HCT116 (cell line): Measurements from ENCODE around the gene ZC3H8. TPM values are rescaled to one million over a fixed set of nuclear protein-coding genes. Genes with fewer than 3 reads are reported as not detected.
A peak's percentile ranks its signal among the peaks of the same experiment; 100 is the strongest.

ENCODE experiments used
- ATAC-seq: fragments of 200-7000 bp; cut with Tn5 transposase; 2 replicates; pipeline ENCODE4 v1.9.1; 2020; ENCODE audit warnings: mild to moderate bottlenecking, moderate library complexity
- BruUV-seq: library from RNA; stranded (reverse); fragments of 400-500 nt; replicated peaks from 2 replicates; lab custom pipeline; 2021; lab: Mats Ljungman, UMichigan
- CTCF ChIA-PET: fragments of 300-600 bp; sonication (Branson Sonifier 250); formaldehyde crosslinking; loops from one replicate; lab custom pipeline; 2021; ENCODE audit warnings: antibody characterized with exemption; lab: Charles Lee
- POLR2A ChIA-PET: fragments of 300-600, 350-600 bp; sonication (Branson Sonifier 250); formaldehyde crosslinking; loops from one replicate; lab custom pipeline; 2021; ENCODE audit warnings: antibody characterized with exemption; lab: Charles Lee
- RAD21 ChIA-PET, 2 experiments: fragments of 300-600 bp; sonication (Branson Sonifier 250); formaldehyde crosslinking; loops; one replicate each; lab custom pipeline; 2023; ENCODE audit warnings: low total read pairs in 2 of 2; ENCODE audit not compliant: uncharacterized antibody in 2 of 2, unreplicated experiment in 2 of 2, low non-redundant PET in 1 of 2; lab: Charles Lee
- DNase-seq: peaks from one replicate; pipeline ENCODE4 v3.0.0-alpha.2; 2010; ENCODE audit warnings: low read depth, low spot score
- H2AFZ ChIP-seq: fragments of 200-600 bp; shearing (Covaris generic), sonication (generic); 2 replicates; pipeline ENCODE4 v1.6.1; 2017; ENCODE audit warnings: low read depth, mixed run types, mixed read lengths, antibody characterized with exemption, low read length; ENCODE audit not compliant: poor library complexity, severe bottlenecking
- H3K27ac ChIP-seq: 2 replicates; pipeline ENCODE4 v1.5.1; 2012; ENCODE audit warnings: low read depth, low read length
- H3K27me3 ChIP-seq: fragments of 200-600 bp; sonication (generic); 2 replicates; pipeline ENCODE4 v1.6.1; 2016; ENCODE audit warnings: mixed run types, low read length, mixed read lengths; ENCODE audit not compliant: insufficient read depth
- H3K36me3 ChIP-seq, 2 experiments: fragments of 200-500 bp in 1 of 2; fragments of 200-600 bp in 1 of 2; sonication (Bioruptor generic) in 1 of 2; sonication (generic) in 1 of 2; 2 replicates each; pipeline versions ENCODE4 v1.5.1 to v1.6.1; 2014 to 2016; ENCODE audit warnings: low read length in 2 of 2, inconsistent platforms in 1 of 2, mixed read lengths in 1 of 2, mixed run types in 1 of 2; ENCODE audit not compliant: insufficient read depth in 2 of 2, control insufficient read depth in 1 of 2
- H3K4me1 ChIP-seq, 2 experiments: fragments of 200-600 bp in 1 of 2; sonication (generic) in 1 of 2; 2 replicates each; pipeline versions ENCODE4 v1.5.1 to v1.6.1; 2012 to 2017; ENCODE audit warnings: low read length in 2 of 2, inconsistent platforms in 1 of 2, mild to moderate bottlenecking in 1 of 2, mixed read lengths in 1 of 2, mixed run types in 1 of 2, moderate library complexity in 1 of 2; ENCODE audit not compliant: insufficient read depth in 2 of 2, control insufficient read depth in 1 of 2
- H3K4me2 ChIP-seq: fragments of 200-600 bp; sonication (generic); 2 replicates; pipeline ENCODE4 v1.6.1; 2017; ENCODE audit warnings: mixed run types, low read length, mixed read lengths
- H3K4me3 ChIP-seq, 2 experiments: fragments of 200-600 bp in 1 of 2; sonication (generic) in 1 of 2; replicated peaks in 1 of 2; 2 replicates each; pipeline ENCODE4 v1.5.1; 2011 to 2016; ENCODE audit warnings: low read length in 2 of 2, control low read depth in 1 of 2, low read depth in 1 of 2, mild to moderate bottlenecking in 1 of 2, mixed read lengths in 1 of 2, mixed run types in 1 of 2
- H3K79me2 ChIP-seq: fragments of 200-600 bp; sonication (generic); 2 replicates; pipeline ENCODE4 v1.6.1; 2017; ENCODE audit warnings: mild to moderate bottlenecking, mixed run types, low read length, moderate library complexity, mixed read lengths; ENCODE audit not compliant: insufficient read depth
- H3K9ac ChIP-seq: fragments of 200-600 bp; sonication (generic); 2 replicates; pipeline ENCODE4 v1.6.1; 2016; ENCODE audit warnings: low read length, mixed read lengths
- H3K9me2 ChIP-seq: fragments of 200-600 bp; sonication (generic), shearing (Covaris generic); 2 replicates; pipeline ENCODE4 v1.6.1; 2017; ENCODE audit warnings: mixed run types, mild to moderate bottlenecking, moderate library complexity; ENCODE audit not compliant: insufficient read depth
- H3K9me3 ChIP-seq, 2 experiments: fragments of 200-500 bp in 1 of 2; fragments of 200-600 bp in 1 of 2; sonication (Bioruptor generic) in 1 of 2; sonication (generic) in 1 of 2; 2 replicates each; pipeline ENCODE4 v1.6.1; 2014 to 2017; ENCODE audit warnings: low read length in 2 of 2, mixed read lengths in 2 of 2, inconsistent platforms in 1 of 2, low read depth in 1 of 2, mild to moderate bottlenecking in 1 of 2, mixed run types in 1 of 2, moderate library complexity in 1 of 2; ENCODE audit not compliant: control insufficient read depth in 1 of 2, insufficient read depth in 1 of 2
- H4K20me1 ChIP-seq: fragments of 200-600 bp; sonication (generic), shearing (Covaris generic); 2 replicates; pipeline ENCODE4 v1.6.1; 2017; ENCODE audit warnings: mixed run types, mild to moderate bottlenecking, moderate library complexity; ENCODE audit not compliant: insufficient read depth
- CEBPB ChIP-seq: IDR thresholded peaks from 2 replicates; pipeline ENCODE4 v1.6.1; 2012; ENCODE audit warnings: low read depth
- FOSL1 ChIP-seq: IDR thresholded peaks from 2 replicates; pipeline ENCODE4 v1.6.1; 2012; ENCODE audit warnings: low read depth
- RAD21 ChIP-seq: IDR thresholded peaks from 2 replicates; pipeline ENCODE4 v1.6.1; 2012; ENCODE audit warnings: low read depth, mild to moderate bottlenecking
- intact Hi-C: fragments of 100-400 bp; cut with micrococcal nuclease; formaldehyde crosslinking; loops from 2 replicates; pipeline ENCODE4 v1.10.0; 2022
- total RNA-seq: library from RNA; stranded (reverse); gene quantifications from one replicate; pipeline ENCODE4 v1.2.1, GENCODE V29; 2021; ENCODE audit not compliant: unreplicated experiment

Gene ZC3H8
- total RNA-seq, 1 experiment from 2014 or later = 13.4 TPM

- POLR2A ChIA-PET = no interaction called here
- no peak overlapping the region for H3K4me3 ChIP-seq
- ATAC-seq = no peak
- TF ChIP-seq FOSL1 (no peak), CEBPB (0 out of 2 replicates have a peak, but pooled peaks have one; percentile 18)
- TF ChIP-seq, all 23 proteins: peak for 1
- H4K20me1 ChIP-seq = no peaks in the 10 kb centered on the region
- H3K27me3 ChIP-seq = no peaks in the 10 kb centered on the region
- RAD21 ChIA-PET = no interaction called here
- H3K79me2 ChIP-seq = no peaks in the 10 kb centered on the region
- H3K27ac ChIP-seq = no peak overlapping the region
- no peaks in the 10 kb centered on the region for H3K36me3 ChIP-seq
- H2AFZ ChIP-seq = no peak overlapping the region
- H3K9ac ChIP-seq = no peak overlapping the region
- BruUV-seq = no TSS peak
- H3K4me1 ChIP-seq = no peaks in the 10 kb centered on the region
- CTCF ChIA-PET = no interaction called here
- H3K9me2 ChIP-seq = no peaks in the 10 kb centered on the region
- no peak for DNase-seq
- intact Hi-C loops = no loop called here
- H3K9me3 ChIP-seq = no peaks in the 10 kb centered on the region
- no peak overlapping the region for H3K4me2 ChIP-seq
Observed at GRCh38 chr2:112195167-112195766, 59.6 kb downstream of the ZC3H8 start.

GRCh38 chr2:112194482-112194881, 60.4 kb downstream of the ZC3H8 start:
- H2AFZ ChIP-seq = no peak overlapping the region
- no peaks in the 10 kb centered on the region for H3K27me3 ChIP-seq
- no peaks in the 10 kb centered on the region for H3K79me2 ChIP-seq
- no peak overlapping the region for H3K27ac ChIP-seq
- TF ChIP-seq RAD21 = no peak
- DNase-seq (no peak), ATAC-seq (no peak)
- no peaks in the 10 kb centered on the region for H3K9me3 ChIP-seq
- no peaks in the 10 kb centered on the region for H3K4me1 ChIP-seq
- BruUV-seq = no TSS peak
- RAD21 ChIA-PET = no interaction called here
- CTCF ChIA-PET = no interaction called here
- no peaks in the 10 kb centered on the region for H3K9me2 ChIP-seq
- no peak overlapping the region for H3K4me3 ChIP-seq
- POLR2A ChIA-PET = no interaction called here
- H3K4me2 ChIP-seq = no peak overlapping the region
- H4K20me1 ChIP-seq = no peaks in the 10 kb centered on the region
- intact Hi-C loops = no loop called here
- no peaks in the 10 kb centered on the region for H3K36me3 ChIP-seq
- H3K9ac ChIP-seq = no peak overlapping the region
